ENCODE measurements around the gene E2F4. TPM values are rescaled to one million over a fixed set of nuclear protein-coding genes. Genes with fewer than 3 reads are reported as not detected.

Gene E2F4
- total and polyA plus RNA-seq, 2 of the 8 experiments (the other 6 are each of a cell fraction or from before 2014, with no cell fraction given), result 79.9 to 157 TPM

DNA sequence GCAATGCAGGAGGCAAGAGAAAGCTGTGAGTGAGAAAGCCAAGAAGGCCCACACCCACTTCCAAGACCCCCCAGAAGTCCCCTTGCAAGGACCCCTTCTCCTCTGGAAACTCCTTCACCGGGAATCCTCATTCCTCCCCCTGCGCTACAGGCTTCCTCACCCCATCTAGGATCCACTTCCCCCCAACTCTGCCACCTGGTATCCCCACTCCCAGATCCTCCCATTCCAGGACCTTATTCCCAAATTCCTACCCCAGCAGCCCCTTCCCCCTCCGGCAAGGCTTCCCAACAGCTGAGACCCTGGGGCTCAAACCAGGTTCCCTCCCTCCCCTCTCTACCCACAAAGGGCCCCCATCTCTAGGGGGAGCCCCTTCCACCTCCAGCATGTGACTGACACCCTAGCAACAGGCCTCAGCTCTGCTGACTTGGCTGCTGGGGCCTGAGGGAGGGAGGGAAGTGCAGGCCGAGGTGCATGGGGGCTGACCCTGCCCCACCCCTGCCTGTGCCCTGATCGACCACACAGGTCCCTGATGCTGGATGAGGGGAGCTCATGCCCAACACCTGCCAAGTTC lies 25.3 kb upstream of the E2F4 start:
- FAIRE-seq, result no peak
- WGBS, 2 experiments (ENCODE audit: extremely low coverage in 1 of 2, insufficient coverage in 1 of 2, insufficient read length in 1 of 2, insufficient replicate concordance in 2 of 2, low coverage in 1 of 2, low lambda C conversion rate in 2 of 2, missing lambda C conversion rate in 1 of 2), result 30% methylated on average over 4 of the region's 5 CpGs; no CpG with 5 or more reads in 1 of the 2 experiments
- no peak overlapping the region; a peak in 1 of 8 replicates for H3K4me3 ChIP-seq (ENCODE audit: extremely low read depth in 1 of 4, insufficient read depth in 2 of 4, low read depth in 3 of 4, low read length in 4 of 4)

More for the DNA sequence above, 25.3 kb upstream of the E2F4 start:
- Histone ChIP-seq H3K18ac (ENCODE audit: extremely low read depth, low read length) (no peak overlapping the region; the same call in 1 of the 2 replicates), H3K23ac (ENCODE audit: insufficient read length) (no peak overlapping the region), H3K4ac (replicated peaks; ENCODE audit: insufficient read length, low read depth, low read length) (no peak overlapping the region), H2BK15ac (ENCODE audit: low read length) (no peak overlapping the region), H3K27me3 (replicated peaks in 1 of 4; ENCODE audit: control insufficient read depth in 3 of 4, extremely low read depth in 1 of 4, insufficient read depth in 3 of 4, low read length in 3 of 4) (peaks cover 84 to 98% (median 97%) of the 10 kb centered on the region in 4 experiments), H3K36me3 (ENCODE audit: control insufficient read depth in 2 of 4, insufficient read depth in 4 of 4, low read length in 3 of 4) (peaks cover 0 to 14% (median 0%) of the 10 kb centered on the region in 4 experiments; a peak in 1 of 8 replicates), H2BK5ac (ENCODE audit: low read depth, low read length) (no peak overlapping the region), H4K5ac (ENCODE audit: insufficient read length, low read depth, low read length) (no peak overlapping the region), H3K56ac (replicated peaks; ENCODE audit: insufficient read length, low read depth, low read length) (no peak overlapping the region), H3K9me3 (ENCODE audit: insufficient read depth in 2 of 2, low read depth in 1 of 2, low read length in 1 of 2) (no peaks in the 10 kb centered on the region), H4K20me1 (replicated peaks in 1 of 2; ENCODE audit: control insufficient read depth in 1 of 2, insufficient read depth in 2 of 2, low read length in 2 of 2) (peaks cover 2 to 24% of the 10 kb centered on the region in 2 experiments), H3K4me1 (replicated peaks in 1 of 4; ENCODE audit: control insufficient read depth in 3 of 4, insufficient read depth in 4 of 4, low read length in 3 of 4) (peaks cover 0 to 45% (median 37%) of the 10 kb centered on the region in 4 experiments; a peak in 6 of 7 replicates), H2BK20ac (ENCODE audit: low read length) (0 out of 2 replicates have a peak overlapping the region, but pooled peaks have one; percentile 21), H3K14ac (ENCODE audit: insufficient read length) (no peak overlapping the region), H3K27ac (ENCODE audit: low read depth, low read length) (no peak overlapping the region), H4K8ac (ENCODE audit: extremely low read depth, insufficient read depth, low read length) (no peak overlapping the region), H3K23me2 (ENCODE audit: low read depth, low read length) (peaks cover 17% of the 10 kb centered on the region), H2BK120ac (replicated peaks; ENCODE audit: low read depth, low read length) (no peak overlapping the region), H4K91ac (replicated peaks; ENCODE audit: insufficient read length, low read length) (no peak overlapping the region), H2AFZ (ENCODE audit: low read length) (no peak overlapping the region), H2BK12ac (ENCODE audit: low read depth, low read length) (peak overlapping the region; percentile 60; the same call in 1 of the 2 replicates), H3K79me1 (ENCODE audit: low read depth, low read length) (peaks cover 2% of the 10 kb centered on the region; the same call in 1 of the 2 replicates), H2AK5ac (ENCODE audit: low read depth, low read length) (no peak overlapping the region), H3K79me2 (ENCODE audit: control insufficient read depth in 1 of 2, insufficient read depth in 2 of 2, low read length in 2 of 2) (no peaks in the 10 kb centered on the region), H3K4me2 (ENCODE audit: insufficient read depth in 1 of 2, low read depth in 2 of 2, low read length in 2 of 2) (peak overlapping the region in 1 of 2 experiments; percentile 71; a peak in 1 of 4 replicates), H3K9ac (replicated peaks in 1 of 4; ENCODE audit: extremely low read depth in 1 of 4, low read depth in 3 of 4, low read length in 3 of 4) (no peak overlapping the region)
- CTCF ChIA-PET (ENCODE audit: partially characterized antibody), result interaction anchor here (0.5 to 19.3 kb wide), 6 partner anchors 9 to 1904 kb away, joined by 3 to 291 read pairs (median 24); partner anchors contain the start of genes B3GNT9, EXOC3L1, FBXL8 and MATCAP1
- POLR2A ChIA-PET (ENCODE audit: partially characterized antibody), result interaction anchor here (1.1 to 7.9 kb wide), 2 partner anchors 10 to 18 kb away, joined by 3 to 59 read pairs; no protein-coding TSS in a partner anchor
- no peak for DNase-seq (ENCODE audit: low read depth in 1 of 2, low spot score in 2 of 2)
- TF ChIP-seq YY1 (IDR thresholded peaks at IDR 0.05; ENCODE audit: low read depth, low read length), result no peak
- TF ChIP-seq TEAD4 (IDR thresholded peaks at IDR 0.05; ENCODE audit: low read depth, low read length), result no peak
- no peak for TF ChIP-seq SAP30 (IDR thresholded peaks at IDR 0.05; ENCODE audit: insufficient read depth, insufficient replicate concordance, low read length)
